HUDEP-2 (cell line): ENCODE measurements around the gene CILP2.

Source experiments
- DNase-seq, 76 experiments: peaks; one replicate each; lab custom pipeline; 2025; ENCODE audit not compliant: unreplicated experiment in 76 of 76; lab: John Stamatoyannopoulos, UW

CILP2 gene

GRCh38 chr19:19504754-19505668, 33.1 kb upstream of the CILP2 start:
- no peak for DNase-seq

GRCh38 chr19:19505669-19506326, 32.3 kb upstream of the CILP2 start:
- DNase-seq, result no peak

GRCh38 chr19:19506592-19506991, 31.5 kb upstream of the CILP2 start:
- no peak for DNase-seq

- no peak for DNase-seq
These were observed 30.7 kb upstream of the CILP2 start for GRCh38 chr19:19507354-19507753.

- no peak for DNase-seq
These were observed 29.8 kb upstream of the CILP2 start for GRCh38 chr19:19508217-19508616.

GRCh38 chr19:19510432-19510831, 27.6 kb upstream of the CILP2 start:
- no peak for DNase-seq

GRCh38 chr19:19513682-19514081, 24.4 kb upstream of the CILP2 start:
- DNase-seq, result no peak

- no peak for DNase-seq
These were observed 23.8 kb upstream of the CILP2 start for GRCh38 chr19:19514215-19514657.

GRCh38 chr19:19514881-19515641, 23.0 kb upstream of the CILP2 start, which contains the start of gene TSSK6:
Gene TSSK6 (minus strand): TSS chr19:19515548. CDS start chr19:19515427, 121 bp downstream.
- no peak for DNase-seq

GRCh38 chr19:19515642-19516519, 22.2 kb upstream of the CILP2 start, which contains the start of gene NDUFA13:
Gene NDUFA13 (plus strand): TSS chr19:19516225. CDS start chr19:19516239, 14 bp downstream.
- DNase-seq, result peak in 75 of 76 experiments; percentile 54 to 98 (median 91)

- DNase-seq, result no peak
These were observed 20.8 kb upstream of the CILP2 start for GRCh38 chr19:19517235-19517619.

- no peak for DNase-seq
These were observed 17.1 kb upstream of the CILP2 start for GRCh38 chr19:19520989-19521388.

GRCh38 chr19:19523177-19523576, 14.9 kb upstream of the CILP2 start:
- DNase-seq, result no peak

GRCh38 chr19:19524053-19524452, 14.0 kb upstream of the CILP2 start:
- DNase-seq, result no peak

- no peak for DNase-seq
These were observed 12.3 kb upstream of the CILP2 start for GRCh38 chr19:19525611-19526380.

GRCh38 chr19:19526581-19527370, 11.3 kb upstream of the CILP2 start:
- no peak for DNase-seq

GRCh38 chr19:19527371-19527656, 10.8 kb upstream of the CILP2 start:
- no peak for DNase-seq
